HG02623 (cell line): Measurements from ENCODE around the gene FBXO7.

Source experiments
- ATAC-seq: cut with Tn5 transposase; IDR thresholded peaks from one replicate; pipeline ENCODE4 v1.9.1; 2021; ENCODE audit warnings: moderate library complexity; ENCODE audit not compliant: unreplicated experiment

FBXO7 gene

GRCh38 chr22:32528984-32529982 is 54.7 kb downstream of the FBXO7 start:
- ATAC-seq = no peak

- ATAC-seq = no peak
Measured at GRCh38 chr22:32531228-32531627, 56.6 kb downstream of the FBXO7 start.

GRCh38 chr22:32531931-32532819 is 57.6 kb downstream of the FBXO7 start:
- ATAC-seq = no peak

- no peak for ATAC-seq
Measured at GRCh38 chr22:32532820-32533128, 58.2 kb downstream of the FBXO7 start.

DNA sequence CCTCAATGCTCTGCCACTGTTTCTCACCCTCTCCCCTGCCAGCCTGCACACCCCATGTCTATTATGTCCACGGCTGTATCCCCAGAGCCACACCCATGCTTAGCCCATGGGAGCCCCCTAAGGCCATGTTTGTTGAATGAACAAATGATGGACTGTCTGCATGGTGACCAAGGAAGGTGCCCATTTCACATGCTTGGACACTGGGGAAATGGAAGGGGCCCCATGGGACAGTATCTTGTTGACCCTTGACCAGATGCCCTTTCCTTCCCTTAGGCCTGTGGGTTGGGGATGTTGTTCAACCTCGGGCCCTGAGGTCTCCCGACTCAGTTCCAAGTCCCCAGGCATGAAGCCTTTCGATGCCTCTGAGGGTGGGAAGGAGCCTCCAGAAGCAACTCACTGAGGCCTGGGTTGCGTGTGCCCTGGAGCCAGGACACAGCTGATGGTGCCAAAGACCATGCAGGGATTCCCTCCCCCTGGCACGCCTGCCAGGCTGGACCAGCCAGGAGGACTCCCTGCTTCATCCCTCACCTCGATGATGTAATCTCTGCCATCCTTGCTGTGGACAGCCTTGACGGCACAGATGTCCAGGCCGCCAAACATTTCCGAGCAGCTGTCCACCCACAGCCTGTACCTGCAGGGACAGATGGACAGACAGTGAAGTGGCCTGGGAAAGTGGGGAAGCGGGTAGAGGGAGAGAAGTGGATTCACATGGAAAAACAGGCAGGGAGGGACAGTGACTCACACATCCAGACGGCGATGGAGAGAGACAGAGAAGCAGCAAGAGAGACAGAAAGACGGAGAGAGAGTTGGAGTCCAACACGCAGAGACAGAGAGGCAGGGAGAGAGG is 58.9 kb downstream of the FBXO7 start:
- ATAC-seq = no peak

GRCh38 chr22:32534252-32535235 is 59.9 kb downstream of the FBXO7 start:
- no peak for ATAC-seq

DNA sequence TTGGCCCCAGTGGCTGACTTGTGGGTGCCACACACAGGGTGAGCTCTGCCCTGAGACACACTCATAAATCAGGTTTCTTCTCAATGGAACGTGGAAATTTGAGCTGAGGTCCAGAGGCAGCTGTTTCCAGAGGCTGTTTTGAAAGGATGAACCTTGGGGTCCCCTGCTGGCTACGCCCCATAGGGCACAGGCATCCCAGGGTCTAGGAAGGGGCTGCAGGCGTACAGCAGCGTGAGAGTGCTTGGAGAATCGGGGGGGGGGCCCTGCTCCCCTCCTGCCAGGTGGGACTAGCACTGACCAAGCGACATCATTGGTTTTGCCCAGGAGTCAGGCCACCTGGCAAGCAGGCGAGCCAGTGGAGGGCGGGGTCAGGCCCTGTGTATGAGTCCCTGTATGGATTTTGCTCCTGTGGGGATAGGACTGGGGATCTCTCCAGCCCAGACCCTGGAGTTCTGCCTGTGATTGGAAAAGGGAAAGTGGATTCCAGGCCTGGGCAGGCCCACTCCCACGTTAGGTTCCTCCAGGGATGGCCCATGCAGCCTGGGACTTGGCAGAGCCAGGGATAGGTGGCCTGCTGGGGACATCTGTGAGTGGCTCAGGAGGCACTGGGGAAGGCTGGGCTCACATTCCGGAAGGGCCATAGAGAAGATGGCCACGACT is 61.0 kb downstream of the FBXO7 start:
- no peak for ATAC-seq

GRCh38 chr22:32536352-32536751 is 61.7 kb downstream of the FBXO7 start:
- ATAC-seq = no peak

DNA sequence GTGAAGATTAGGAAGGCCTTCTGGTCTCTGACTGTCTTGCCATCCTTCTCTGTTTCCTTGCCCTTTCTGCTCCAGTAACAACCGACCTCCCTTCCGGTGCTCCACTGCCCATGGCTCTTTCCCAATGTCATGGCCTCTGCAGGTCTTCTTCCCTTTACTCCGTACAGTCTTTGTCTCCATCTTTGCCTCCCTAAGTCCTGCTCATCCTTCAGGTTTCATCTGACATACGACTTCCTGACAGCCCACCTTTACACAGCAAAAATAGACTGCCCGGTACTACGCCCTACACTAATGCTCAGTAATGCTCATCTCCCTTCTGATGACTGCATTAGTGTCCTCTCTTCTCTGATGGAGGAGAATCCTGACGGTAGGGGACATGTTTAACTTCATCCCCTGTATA is 63.9 kb downstream of the FBXO7 start:
- ATAC-seq = no peak

DNA sequence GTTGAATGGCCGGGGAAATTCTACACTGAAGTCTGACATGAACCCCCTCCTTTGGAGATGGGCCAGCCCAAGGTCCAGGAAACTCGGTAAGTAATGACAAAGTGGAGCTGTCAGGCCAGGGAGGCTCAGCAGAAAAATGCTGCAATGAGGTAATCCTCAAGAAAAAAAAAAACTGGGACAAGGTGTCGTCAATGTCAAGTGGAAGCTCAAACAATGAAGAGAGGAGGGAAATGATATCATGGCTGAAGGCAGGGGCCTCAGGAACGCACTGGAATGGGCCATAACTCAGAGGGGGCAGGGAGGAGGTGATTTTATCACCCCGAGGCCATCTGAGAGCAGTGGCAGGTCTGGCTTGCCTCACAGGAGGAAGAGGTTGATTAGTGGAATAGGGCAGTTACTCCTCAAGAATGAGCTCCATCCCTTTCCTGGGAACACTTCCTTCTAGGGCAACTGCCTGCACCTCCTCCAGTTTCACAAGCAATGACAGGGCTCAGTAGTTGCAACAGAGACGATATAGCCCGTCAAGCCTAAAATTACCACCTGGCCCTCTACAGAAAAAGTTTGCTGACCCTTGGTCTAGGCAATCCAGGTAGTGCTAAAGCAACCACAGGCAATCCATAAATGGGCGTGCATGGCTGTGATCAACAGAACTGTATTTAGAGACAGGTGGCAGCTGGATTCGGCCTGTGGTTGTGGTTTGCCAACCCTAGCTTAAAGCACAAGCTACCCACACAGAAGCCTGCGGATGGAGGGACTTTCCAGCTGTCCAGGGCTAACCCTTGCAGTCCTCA is 65.2 kb downstream of the FBXO7 start:
- ATAC-seq = no peak

- ATAC-seq = no peak
Measured at GRCh38 chr22:32541481-32541880, 66.9 kb downstream of the FBXO7 start.

DNA sequence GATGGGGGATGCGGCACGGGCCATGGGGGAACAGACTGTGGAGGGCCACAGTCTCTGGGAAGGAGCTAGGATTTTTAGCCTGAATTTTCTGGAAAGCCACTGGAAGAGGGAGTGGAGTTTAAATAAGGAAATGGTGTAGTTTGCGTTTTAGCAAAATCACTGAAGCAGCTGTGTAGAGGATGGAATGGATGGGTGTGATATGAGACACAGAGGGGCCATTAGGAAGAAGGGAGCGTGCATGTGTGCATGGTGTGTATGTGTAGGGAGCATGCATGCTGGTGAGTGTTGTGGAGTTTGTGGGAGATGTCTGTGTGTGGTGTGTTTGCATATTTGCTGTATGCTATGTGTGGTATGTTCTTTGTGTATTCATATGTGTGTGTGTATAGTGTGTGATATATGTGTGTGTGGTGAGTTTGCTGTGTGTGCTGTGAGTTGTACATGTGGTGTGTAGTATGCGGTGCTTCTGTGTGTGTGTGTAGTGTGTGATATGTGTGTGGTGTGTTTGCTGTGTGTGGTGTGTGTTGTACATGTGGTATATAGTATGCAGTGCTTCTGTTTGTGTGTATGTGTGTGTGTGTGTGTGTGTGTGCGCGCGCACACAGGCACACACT is 67.6 kb downstream of the FBXO7 start:
- no peak for ATAC-seq

DNA sequence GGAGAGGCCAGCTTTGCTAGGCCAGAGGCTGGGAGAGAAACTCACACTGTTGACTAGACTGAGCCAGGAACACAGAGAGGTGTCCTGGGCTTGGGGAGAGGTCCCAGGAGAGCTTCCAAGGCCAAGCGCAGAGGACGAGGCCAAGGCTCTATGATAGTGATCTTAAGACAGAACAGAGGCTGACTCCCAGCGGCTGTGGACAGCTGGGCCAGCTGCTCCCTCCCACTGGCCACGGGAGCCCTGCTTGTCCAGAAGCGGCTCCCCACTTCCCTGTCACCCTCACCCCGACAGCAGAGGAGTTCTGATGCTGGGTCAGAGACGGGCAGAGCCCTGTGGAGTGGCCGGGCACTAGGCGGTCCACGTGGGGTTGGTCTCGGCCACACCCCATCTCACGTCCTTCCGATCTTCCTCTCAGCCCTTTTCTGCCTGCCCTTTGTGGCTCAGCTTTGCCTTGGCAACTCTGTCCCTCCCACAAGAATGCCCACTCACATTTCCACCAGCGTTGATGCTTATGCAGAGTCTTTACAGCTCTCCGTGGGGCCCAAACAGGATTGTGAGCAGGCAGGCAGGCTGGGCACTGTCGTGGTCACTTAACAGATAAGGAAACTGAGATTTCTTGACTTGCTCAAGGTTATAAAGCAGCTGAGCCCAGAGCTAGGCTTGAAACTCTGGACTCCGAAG is 68.2 kb downstream of the FBXO7 start:
- ATAC-seq = no peak

DNA sequence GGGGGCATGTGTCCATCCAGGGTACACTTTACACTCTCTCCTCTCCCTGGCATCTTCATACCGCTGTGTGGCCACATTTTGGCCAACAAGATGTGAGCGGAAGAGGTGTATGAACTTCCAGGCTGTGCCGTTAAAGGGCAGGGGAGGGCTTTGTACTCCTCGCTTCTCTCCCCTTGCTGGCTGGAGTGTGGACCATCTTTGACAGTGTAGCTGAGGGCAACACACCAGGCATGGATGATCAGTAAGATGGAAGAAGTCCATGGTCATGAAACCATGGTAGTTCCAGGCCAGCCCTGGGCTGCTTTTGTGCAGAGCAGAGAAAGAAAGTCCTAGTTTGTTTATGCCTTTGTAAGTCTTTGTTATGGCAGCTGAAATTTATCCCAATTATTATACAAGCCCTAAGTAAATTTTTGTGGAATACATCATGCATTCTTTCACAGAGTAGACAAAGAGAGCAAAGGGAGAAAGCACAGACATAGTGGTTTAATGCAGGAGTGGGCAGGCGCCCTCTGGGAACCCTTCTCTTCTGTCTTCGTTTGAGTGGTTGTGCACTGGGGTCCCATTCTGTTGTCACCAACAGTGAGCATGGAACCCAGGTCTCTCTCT is 70.4 kb downstream of the FBXO7 start:
- no peak for ATAC-seq

DNA sequence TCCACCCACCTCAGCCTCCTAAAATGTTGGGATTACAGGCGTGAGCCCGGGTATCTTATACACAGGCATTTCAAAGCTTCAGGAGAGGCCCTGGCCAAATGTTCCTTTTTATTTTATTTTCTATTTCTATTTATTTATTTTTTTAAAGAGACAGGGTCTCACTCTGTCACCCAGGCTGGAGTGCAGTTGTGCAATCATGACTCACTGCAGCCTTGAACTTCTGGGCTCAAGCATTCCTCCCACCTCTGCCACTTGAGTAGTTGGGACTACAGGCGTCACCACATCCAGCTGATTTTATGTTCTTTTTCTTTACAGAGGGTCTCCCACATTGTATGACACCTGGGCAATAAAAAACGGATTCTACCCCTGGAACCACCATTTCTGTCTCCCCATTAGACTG is 71.2 kb downstream of the FBXO7 start:
- no peak for ATAC-seq

- no peak for ATAC-seq
Measured at GRCh38 chr22:32546496-32546895, 71.9 kb downstream of the FBXO7 start.

- no peak for ATAC-seq
Measured at GRCh38 chr22:32546935-32547334, 72.3 kb downstream of the FBXO7 start.
